CD4-positive, alpha-beta T cell treated with Interleukin-15 for 1 hour (primary cell): Measurements from ENCODE around the gene DHTKD1.
"Not testable (repeated sequence)": the region's sequence is repeated elsewhere in the genome, so short reads cannot be mapped to it uniquely, and the experiment has no call there.

Experiments used
- DNase-seq: peaks from one replicate; pipeline ENCODE4 v3.0.0-alpha.2; 2020

Gene DHTKD1

DNA sequence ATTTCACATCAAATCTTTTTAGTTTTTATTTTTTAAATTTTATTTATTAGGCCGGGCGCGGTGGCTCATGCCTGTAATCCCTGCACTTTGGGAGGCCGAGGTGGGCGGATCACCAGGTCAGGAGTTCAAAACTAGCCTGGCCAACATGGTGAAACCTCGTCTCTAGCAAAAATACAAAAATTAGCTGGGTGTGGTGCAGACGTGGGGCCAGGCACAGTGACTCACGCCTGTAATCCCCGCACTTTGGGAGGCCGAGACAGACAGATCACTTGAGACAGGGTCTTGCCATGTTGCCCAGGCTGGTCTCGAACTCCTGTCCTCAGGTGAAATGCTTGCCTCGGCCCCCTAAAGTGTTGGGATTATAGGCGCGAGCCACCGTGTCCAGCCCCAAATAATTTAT is 2.7 kb downstream of the DHTKD1 start:
- DNase-seq, result not testable (repeated sequence)

DNA sequence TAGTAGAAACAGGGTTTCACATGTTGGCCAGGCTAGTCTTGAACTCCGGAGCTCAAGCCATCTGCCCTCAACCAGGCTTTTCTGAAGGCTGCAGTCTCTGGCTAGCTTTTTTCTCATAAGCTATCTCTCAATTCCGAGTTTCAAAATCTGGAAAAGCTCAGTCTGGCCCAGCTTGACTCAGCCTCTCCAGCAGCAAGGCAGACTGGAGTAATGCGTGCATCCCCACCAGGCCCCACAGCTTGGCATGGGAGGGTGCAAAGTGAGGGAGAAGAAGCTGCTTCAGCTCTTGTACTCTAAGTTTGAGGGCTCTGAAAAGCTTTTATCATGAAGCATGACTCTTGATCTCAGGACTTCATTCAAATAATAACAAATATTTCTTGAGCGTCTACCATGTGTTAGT is 4.8 kb downstream of the DHTKD1 start:
- DNase-seq, result no peak

DNA sequence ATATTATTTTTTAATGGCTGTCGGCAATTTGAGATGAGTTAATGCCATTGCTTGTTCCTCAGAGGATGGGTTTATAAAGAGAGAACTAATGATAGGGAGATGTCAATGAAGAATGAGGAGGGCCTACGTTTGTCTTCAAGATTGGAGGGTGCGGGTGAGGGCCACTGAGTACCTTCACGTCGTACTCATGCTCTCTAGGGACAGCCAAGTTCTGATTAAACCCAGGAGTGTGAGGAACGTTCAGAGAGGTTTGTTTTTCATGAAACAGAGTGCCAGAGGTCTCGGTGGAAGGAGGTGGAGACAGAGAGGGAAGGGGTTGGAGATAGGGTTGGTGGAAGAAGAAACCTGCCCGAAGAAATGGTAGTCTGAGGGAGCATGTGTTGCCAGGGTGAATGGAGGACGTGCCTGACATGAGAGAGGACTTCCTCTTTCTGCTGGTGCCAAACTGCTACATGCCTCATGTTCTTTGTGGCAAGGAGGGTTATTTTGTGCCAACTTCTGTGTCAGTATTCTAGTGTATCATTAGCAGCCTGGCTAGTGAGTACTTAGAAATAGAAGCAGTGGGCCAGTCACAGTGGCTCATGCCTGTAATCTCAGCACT is 8.9 kb downstream of the DHTKD1 start:
- DNase-seq, result peak; percentile 32

DNA sequence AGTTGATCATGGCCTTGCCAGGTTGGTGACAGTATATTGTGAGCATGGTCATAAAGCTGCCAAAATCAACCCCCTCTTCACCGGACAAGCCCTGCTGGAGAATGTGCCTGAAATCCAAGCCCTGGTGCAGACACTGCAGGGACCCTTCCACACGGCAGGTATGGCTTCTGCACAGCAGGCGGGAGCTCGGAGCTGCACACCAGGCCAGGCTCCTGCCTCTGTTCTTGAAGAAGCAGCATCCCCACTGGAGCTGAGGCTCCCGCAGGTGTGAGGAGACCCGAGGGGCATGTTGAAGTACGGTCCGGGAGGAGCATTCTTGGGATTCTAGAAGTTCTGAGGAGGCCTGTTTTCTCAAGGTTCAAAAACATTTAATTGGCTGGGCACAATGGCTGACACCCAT is 12.7 kb downstream of the DHTKD1 start:
- no peak for DNase-seq

DNA sequence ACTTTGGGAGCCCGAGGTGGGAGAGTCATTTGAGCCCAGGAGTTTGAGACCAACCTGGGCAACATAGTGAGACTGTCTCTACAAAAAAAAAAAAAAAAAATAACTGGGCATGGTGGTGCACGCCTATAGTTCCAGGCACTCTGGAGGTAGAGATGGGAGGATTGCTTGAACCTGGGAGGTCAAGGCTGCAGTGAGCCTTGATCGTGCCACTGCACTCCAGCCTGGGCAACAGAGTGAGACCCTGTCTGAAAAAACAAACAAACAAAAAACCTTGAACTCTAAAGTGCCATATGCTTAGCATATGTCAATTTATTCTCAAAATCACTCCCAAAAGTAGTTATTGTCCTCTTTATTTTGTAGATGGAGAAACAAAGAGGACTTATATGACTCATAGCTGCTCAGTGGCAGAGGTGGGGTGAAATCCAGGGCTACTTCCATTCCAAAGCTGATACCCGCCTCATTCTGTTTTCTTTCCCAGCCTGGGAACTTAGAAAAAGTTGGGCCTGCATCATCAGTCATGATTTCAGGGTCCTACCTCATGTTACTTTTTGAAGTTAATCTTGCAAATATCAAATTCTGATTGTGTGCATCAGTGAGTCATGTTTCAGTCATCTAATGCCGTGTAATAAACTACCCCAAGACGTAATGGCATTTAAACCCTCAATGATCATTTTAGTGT is 13.3 kb downstream of the DHTKD1 start:
- no peak for DNase-seq

DNA sequence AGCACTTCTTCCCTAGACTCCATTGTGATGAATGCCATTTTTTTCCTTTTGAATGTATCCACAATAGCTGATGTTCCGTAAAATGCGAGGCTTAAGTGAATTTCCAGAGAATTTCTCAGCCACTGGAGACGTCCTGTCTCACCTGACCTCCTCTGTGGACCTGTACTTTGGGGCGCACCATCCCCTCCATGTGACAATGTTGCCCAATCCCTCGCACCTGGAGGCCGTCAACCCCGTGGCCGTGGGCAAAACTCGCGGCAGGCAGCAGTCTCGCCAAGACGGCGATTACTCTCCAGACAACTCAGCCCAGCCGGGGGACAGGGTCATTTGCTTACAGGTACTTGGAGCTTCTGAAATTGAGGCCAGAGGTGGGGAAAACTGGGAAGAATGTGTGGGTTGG is 20.2 kb downstream of the DHTKD1 start:
- no peak for DNase-seq

DNA sequence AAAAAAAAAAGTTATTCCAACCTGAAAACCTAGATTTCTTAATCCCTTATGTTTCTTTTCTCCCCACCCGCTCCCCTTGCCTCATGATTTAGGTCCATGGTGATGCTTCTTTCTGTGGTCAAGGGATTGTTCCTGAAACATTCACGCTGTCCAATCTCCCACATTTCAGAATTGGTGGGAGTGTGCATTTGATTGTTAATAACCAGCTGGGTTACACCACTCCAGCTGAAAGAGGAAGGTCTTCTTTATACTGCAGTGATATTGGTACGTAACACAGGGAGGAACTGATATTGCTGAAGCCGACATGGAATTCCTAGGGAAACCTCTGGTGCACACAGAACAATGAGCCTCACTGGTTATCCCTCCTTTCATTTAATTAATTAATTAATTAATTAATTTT is 22.7 kb downstream of the DHTKD1 start:
- DNase-seq, result no peak

DNA sequence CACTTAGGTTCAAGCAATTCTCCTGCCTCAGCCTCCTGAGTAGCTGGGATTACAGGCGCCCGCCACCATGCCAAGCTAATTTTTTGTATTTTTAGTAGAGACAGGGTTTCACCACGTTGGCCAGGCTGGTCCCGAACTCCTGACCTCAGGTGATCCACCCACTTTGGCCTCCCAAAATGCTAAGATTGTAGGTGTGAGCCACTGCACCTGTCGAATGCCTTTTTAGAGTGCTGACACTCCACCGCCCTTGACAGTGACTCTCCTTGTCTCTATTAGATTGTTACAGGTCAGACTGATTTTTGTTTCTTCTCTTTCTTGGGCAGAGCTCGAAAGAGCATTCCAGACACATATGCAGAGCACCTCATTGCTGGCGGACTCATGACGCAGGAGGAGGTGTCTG is 28.6 kb downstream of the DHTKD1 start:
- DNase-seq, result not testable (repeated sequence)

DNA sequence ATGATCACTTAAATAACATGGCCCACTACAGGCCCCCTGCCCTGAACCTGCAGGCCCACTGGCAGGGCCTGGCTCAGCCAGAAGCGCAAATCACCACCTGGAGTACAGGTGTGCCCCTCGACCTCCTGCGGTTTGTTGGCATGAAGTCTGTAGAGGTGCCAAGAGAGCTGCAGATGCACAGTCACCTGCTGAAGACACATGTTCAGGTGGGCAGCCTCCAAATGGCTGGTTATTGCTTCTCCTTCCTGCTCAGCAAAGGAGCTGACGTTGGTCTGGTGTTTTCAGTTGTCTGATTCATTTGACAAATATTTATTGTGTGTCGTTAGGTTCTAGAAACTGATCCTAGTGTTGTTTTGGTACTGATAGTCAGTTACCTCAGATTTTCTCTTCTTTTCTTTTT is 29.0 kb downstream of the DHTKD1 start:
- DNase-seq, result no peak

DNA sequence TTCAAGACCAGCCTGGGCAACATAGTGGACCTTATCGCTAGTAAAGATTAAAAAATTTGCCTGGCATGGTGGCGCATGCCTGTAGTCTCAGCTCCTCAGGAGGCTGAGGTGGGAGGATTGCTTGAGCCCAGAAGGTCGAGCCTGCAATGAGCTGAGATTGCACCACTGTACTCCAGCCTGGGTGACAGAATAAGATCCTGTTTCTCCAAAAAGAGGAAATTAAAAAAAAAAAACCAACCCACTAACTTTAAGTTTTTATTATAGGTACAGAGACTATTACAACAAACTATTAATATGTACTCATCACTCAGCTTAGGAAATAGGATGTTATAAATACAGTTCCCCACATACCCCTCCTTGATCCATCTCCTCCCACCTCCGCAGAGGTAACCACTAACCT is 30.2 kb downstream of the DHTKD1 start:
- DNase-seq, result no peak

DNA sequence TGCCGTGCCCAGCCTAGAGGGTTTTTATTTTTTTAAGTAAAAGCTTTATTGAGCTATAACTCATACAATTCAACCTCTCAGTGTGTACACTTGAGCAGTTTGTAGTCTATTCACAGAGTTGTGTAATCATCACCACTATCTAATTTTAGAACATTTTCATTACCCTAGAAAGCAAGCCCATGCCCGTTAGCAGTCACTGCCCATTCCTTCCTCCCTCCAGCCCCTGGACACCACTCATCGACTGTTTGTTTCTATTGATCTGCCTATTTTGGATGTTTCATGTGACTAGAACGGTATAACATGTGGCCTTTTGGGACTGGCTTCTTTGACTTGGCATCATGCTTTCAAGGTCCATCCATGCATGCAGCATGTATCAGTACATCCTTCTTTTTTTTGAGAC is 35.0 kb downstream of the DHTKD1 start:
- DNase-seq, result no peak

DNA sequence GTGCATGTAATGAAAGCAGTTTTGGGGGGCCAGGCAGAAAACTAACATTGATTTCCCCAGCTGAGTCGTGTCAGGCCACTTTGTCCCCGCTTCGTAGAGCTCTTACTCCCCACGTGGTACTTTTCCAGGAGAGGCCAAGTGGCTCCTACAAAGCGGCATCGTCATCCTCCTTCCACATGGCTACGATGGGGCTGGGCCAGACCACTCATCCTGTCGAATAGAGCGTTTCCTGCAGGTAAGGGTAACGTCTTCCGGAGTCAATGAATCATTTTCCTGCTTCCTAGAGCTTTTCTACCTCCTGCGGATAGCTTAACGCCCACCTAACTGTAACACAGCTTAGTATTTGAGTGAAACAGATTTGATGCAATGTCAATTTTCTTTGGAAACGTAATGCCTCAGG is 39.0 kb downstream of the DHTKD1 start:
- DNase-seq, result no peak

DNA sequence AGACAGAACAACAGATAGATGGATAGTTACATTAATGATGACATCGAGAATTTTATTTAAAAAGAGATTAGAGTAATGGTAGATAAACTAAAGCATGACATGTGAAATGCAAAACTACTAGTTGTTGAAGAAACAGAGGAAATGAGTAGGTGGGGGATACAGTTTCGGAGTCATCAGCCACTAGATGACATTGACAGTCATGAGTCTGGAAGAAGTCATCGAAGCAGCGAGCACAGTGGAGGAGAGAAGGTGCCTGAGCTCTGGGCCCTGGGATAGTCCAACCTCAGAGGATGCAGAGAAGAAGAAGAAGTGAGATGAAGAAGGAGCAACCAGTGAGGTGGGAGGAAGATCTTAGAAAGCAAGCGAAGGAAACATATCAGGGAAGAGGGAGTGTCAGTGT is 40.5 kb downstream of the DHTKD1 start:
- DNase-seq, result no peak

DNA sequence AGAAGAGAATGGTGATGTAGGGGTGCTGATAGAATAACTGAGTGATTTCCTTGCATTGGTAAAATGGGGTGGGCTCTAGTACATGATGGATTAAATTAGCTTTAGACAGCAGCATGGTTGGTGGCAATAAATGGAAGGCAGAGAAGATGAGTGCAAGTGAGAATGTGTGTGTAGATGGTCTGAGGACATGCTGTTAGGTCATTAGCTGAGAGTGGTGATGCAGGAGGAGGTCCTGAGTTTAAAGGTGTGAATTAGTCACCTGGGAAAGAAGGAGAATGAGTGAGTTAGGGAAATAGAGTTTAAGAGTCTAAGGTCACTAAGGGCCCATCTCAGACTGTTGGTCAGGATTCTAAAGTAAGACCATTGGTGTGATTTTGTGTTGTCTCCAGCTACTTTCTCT is 42.8 kb downstream of the DHTKD1 start:
- DNase-seq, result no peak

DNA sequence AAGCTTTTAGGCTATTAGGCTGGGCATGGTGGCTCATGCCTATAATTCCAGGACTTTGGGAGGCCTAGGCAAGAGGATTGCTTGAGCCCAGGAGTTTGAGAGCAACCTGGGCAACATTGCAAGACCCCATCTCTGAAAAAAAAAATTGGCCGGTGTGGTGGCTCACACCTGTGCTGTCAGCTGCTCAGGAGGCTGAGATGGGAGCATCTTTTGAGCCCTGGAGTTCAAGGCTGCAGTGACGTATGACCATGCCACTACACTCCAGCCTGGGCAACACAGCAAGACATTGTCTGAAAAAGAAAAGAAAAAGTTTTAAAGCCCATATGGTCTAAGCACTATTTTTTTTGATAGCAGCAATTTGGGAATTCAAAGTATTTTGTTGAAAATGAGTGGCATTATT is 44.9 kb downstream of the DHTKD1 start:
- no peak for DNase-seq

DNA sequence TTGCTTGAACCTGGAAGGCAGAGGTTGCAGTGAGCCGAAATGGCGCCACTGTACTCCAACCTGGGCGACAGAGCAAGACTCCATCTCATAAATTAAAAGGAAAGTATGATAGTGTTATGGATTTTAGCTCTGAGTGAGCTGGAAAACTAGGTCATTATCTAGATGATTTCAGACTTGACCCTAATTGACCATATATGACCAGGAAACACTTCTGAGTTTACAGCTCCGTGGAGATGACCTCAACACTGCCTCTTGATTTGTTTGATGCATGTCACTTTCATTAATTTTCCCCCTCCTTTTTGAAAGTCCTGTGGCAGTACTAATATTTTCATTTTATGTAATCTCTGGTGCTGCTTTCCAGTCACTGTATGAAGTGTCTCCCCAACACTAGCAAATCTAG is 52.9 kb downstream of the DHTKD1 start:
- no peak for DNase-seq

DNA sequence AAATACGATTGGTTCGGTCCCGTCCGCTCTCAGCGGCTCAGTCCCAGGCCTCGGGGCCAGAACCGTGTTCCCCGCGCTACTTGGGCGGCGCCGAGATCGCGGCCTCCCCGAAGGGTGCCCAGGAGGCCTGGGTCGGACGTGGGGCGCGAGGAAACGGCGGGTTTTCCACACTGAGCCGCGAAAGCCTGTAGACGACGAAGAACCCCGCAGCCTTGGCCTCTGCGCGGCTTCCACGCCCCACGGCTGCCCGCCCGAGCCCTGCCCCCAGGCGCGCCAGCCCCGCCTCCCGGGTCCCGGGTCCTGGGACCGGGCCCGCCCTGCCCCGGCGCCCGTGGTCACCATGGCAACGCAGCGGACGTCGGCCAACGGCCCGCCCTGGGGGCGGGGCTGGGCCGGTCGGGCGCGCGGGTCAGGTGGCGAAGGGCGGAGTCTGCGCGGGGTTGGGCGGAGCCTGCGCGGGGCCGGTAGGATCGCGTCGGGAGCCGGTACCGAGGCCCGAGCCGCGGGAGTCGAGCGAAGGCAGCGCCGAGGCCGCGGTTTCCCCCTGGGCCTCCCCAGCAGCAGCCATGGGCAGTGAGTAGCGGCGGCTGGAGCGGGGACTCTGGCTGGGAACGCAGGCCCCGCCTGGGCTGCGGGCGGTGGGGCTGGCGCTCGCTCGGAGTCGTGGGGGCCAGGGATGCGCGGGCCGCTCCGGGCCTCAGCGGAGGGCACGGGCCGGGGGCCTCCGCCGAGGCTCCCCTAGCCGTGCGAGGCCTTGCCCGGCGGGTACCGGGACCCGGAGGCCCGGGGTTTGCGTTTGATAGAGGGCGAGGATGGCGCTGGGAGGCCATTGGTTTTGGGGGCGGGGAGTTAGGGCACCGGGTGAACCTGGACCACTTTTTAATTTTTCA is 60.7 kb downstream of the DHTKD1 start, which contains the start of gene SEC61A2:
Gene SEC61A2, plus strand, starts transcription at position 456 of the 890 bp plus-strand sequence. Its CDS starts 111 bp downstream, at position 567.
- peak; percentile 96 for DNase-seq

DNA sequence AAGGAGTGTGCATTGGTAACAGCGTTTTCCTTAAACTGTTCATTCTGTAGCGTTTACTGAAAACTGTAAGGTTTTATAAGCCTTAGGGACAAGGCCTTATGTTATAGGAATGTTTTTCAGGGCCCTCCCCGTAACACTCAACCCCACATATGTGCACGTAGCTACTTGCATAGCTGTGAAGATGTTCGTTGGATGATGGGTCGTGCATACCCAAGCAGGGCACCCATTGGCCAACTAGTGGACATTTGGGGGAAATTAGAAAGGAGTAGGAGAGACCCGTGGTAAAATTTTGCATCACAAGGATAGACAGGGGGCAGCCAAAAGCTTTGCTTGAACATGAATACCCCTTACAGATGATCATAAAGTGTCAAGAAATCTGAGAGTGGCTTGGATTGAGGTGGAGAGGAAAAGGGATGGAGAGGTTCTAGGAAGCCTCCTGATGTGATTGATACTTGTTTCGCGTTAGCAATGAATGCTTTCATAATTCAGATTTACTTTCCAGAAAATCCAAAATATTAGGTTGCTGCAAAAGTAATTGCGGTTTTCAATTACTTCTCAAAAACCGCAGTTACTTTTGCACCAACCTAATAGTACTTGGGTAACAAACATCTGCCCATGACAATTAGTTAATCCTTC is 61.6 kb downstream of the DHTKD1 start:
- peak; percentile 46 for DNase-seq

DNA sequence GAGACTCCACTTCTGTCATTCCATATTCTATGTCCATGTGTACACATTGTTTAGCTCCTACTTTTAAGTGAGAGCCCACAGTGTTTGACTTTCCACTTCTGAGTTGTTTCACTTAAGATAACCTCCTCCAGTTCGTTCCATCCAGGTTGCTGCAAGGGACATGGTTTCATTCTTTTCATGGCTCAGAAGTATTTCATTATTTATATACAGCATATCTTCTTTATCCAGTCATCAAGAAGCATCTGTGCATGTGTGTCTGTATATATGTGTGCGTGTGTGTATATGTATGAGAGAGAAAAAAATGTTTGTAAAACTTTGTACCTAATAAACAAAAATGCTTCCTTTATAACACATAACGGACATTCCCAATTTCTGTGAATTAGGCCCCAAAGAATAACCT is 66.9 kb downstream of the DHTKD1 start:
- DNase-seq, result no peak

DNA sequence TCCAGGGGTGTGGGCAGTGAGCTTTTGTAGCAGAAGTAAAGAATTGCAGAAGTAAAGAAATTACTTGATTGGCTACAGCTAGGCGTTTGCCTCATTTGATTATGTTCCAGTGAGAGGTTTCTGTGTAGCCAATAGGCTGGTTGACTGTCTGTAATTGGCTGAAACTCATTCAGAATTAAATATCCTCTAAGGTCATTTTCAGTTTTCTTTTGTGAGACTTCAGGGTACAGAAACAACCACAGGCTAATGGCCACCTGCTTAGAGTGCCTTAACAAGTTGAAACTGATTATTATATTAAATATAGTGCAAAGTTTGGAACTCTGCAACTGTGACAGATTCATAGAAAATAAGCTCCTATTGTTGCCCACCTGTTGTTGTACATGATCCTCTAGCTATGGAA is 71.3 kb downstream of the DHTKD1 start:
- DNase-seq, result no peak

DNA sequence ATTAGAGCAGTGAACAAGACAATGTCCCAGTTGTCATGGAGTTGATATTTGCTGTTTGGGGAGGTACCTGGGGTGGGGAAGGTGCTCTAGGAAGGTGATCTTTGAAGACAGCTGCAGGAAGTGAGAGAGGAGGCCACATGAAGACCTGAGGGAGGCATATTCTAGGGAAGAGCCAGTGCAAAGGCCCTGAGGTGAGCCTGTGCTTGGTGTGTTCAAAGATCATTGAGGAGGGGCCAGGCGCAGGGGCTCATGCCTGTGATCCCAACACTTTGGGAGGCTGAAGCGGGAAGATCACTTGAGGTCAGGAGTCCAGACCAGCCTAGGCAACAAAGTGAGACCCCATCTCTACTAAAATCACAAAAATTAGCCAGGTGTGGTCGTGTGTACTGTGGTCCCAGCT is 75.8 kb downstream of the DHTKD1 start:
- no peak for DNase-seq

DNA sequence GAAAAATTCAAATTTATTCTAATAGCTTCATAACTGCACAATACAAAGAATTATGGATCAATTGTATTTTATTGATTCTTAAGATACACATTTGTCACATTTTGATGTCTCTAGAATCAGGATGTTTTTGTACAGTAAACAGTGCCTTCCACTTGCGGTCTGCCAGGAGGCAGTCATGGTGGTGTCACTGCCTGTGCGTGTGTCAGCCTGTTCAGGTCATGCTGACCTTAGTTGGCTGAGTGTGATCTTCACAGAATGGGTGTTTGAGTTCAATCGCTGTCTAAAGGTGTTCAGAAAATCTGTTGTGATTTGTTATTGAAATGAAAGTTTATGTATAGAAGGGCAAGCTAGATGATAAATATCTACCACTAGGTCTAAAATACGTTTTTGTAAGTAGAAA is 81.4 kb downstream of the DHTKD1 start:
- DNase-seq, result no peak

DNA sequence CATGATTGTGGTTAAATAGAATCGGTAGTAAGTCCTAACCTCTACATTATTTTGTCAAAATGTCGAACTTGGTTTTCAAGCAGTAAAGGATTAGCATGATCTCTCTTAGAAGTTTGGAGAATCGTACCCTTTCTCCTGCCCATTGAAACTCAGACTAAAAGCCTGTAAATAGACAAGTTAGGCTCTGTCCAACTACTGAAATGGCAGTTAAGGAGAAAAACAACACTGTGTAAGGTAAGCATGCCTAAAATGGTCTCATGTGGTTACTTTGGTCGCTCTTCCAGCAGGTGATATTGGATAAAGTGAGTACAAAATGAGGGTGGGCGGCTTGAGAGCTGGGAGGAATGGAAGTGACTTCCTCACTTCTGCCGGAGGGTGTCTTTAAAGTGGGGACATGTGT is 85.8 kb downstream of the DHTKD1 start:
- no peak for DNase-seq
